Activated T-helper 17 cell treated with anti-CD3 and anti-CD28 coated beads, Interleukin-2, amount 50 U/mL, for 72 hours (primary cell): ENCODE measurements around the gene HELZ2. TPM values are rescaled to one million over a fixed set of nuclear protein-coding genes. Genes with fewer than 3 reads are reported as not detected.
"Not testable (repeated sequence)": the region's sequence is repeated elsewhere in the genome, so short reads cannot be mapped to it uniquely, and the experiment has no call there.

Source experiments
- ATAC-seq: fragments of 150-1000 bp; cut with Tn5 transposase; replicated peaks from 2 replicates; pipeline ENCODE4 v1.10.0; 2021; ENCODE audit warnings: mild to moderate bottlenecking, moderate library complexity
- H3K27ac Mint-ChIP-seq: one replicate; pipeline ENCODE4 v1.8.0; 2022; ENCODE audit warnings: mixed read lengths
- H3K27me3 Mint-ChIP-seq: one replicate; pipeline ENCODE4 v1.8.0; 2022; ENCODE audit warnings: mixed read lengths
- H3K36me3 Mint-ChIP-seq: one replicate; pipeline ENCODE4 v1.8.0; 2022; ENCODE audit warnings: low read depth, mild to moderate bottlenecking, mixed read lengths
- H3K4me1 Mint-ChIP-seq: one replicate; pipeline ENCODE4 v1.8.0; 2022; ENCODE audit warnings: mixed read lengths
- H3K4me3 Mint-ChIP-seq: one replicate; pipeline ENCODE4 v1.8.0; 2022; ENCODE audit warnings: mild to moderate bottlenecking, mixed read lengths
- H3K9me3 Mint-ChIP-seq: one replicate; pipeline ENCODE4 v1.8.0; 2022; ENCODE audit warnings: mixed read lengths
- total RNA-seq, 2 donors: library from RNA; stranded (reverse); gene quantifications; one replicate each; pipeline ENCODE4 v1.2.3, GENCODE V29; 2022

The HELZ2 gene
- total RNA-seq, 2 donors from 2014 or later, result 8.2 to 12.6 TPM

DNA sequence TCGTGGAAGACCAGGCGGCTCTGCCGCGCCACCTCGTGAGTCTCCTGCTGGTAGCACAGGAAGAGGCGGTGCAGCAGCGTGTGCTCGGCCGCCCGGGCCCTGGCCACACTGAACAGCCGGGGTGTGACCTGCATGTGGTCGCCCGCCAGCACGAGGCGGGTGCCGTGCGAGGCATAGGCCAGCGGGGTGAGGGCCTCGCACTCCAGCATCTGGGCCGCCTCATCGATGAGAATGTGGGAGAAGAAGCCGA is 7.0 kb downstream of the HELZ2 start:
- peak overlapping the region; percentile 71 for H3K4me3 Mint-ChIP-seq
- no peaks in the 10 kb centered on the region for H3K4me1 Mint-ChIP-seq

GRCh38 chr20:63566395-63567135 is 7.5 kb downstream of the HELZ2 start:
- no peak for ATAC-seq
- peak overlapping the region; percentile 71 for H3K4me3 Mint-ChIP-seq

More for the DNA sequence above, 7.0 kb downstream of the HELZ2 start:
- Mint-ChIP-seq H3K27ac (no peak overlapping the region), H3K27me3 (no peaks in the 10 kb centered on the region), H3K36me3 (no peaks in the 10 kb centered on the region), H3K9me3 (no peaks in the 10 kb centered on the region)
- no peak for ATAC-seq

GRCh38 chr20:63565699-63566335 is 8.2 kb downstream of the HELZ2 start:
- Mint-ChIP-seq H3K27ac (no peak overlapping the region), H3K4me3 (no peak overlapping the region), H3K4me1 (no peaks in the 10 kb centered on the region), H3K9me3 (no peaks in the 10 kb centered on the region), H3K27me3 (no peaks in the 10 kb centered on the region), H3K36me3 (no peaks in the 10 kb centered on the region)
- ATAC-seq, result no peak

More at GRCh38 chr20:63566395-63567135, 7.5 kb downstream of the HELZ2 start:
- Mint-ChIP-seq H3K27ac (no peak overlapping the region), H3K27me3 (no peaks in the 10 kb centered on the region), H3K4me1 (no peaks in the 10 kb centered on the region), H3K9me3 (no peaks in the 10 kb centered on the region), H3K36me3 (no peaks in the 10 kb centered on the region)

GRCh38 chr20:63565021-63565698 is 8.9 kb downstream of the HELZ2 start:
- no peaks in the 10 kb centered on the region for H3K4me1 Mint-ChIP-seq
- H3K4me3 Mint-ChIP-seq, result no peak overlapping the region
- peaks cover 4% of the 10 kb centered on the region for H3K36me3 Mint-ChIP-seq
- no peaks in the 10 kb centered on the region for H3K9me3 Mint-ChIP-seq
- H3K27ac Mint-ChIP-seq, result no peak overlapping the region
- no peak for ATAC-seq
- no peaks in the 10 kb centered on the region for H3K27me3 Mint-ChIP-seq

DNA sequence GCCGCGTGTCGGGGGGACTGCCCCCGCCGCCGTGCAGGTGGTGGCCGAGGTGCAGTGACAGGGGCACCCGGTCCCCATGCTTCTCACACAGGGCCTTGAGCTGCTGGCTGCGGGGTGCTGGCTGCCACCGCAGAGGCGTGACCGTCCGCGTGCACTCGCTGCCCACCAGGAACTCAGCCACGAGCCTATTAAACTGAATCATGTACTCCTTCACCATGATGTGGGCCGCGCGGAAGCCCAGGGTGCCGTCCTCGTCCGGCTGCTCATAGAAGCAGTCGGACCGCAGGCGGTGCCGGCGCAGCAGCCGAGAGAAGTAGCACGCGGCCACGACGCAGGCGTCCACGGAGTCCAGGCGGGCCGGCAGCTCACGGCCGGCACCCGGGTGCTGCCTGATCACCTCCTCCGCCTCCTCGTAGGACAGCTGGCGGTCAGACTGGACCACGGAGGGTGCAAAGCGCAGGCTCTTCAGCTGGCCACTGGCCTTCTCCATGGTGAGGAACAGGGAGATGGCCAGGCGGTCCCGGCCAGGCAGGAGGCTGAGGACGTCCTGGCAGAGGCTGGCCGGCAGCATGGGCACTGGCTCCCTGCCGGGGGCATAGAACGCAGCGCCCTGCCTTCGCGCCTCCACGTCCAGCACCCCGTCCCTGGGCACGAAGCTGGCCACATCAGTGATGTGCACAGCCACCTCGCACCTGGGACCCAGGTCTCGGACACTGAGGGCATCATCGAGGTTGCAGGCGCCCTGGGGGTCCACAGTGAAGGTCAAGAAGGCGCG is 9.8 kb downstream of the HELZ2 start:
- ATAC-seq, result no peak
- no peaks in the 10 kb centered on the region for H3K4me1 Mint-ChIP-seq
- peaks cover 5% of the 10 kb centered on the region for H3K36me3 Mint-ChIP-seq
- H3K9me3 Mint-ChIP-seq, result no peaks in the 10 kb centered on the region
- H3K4me3 Mint-ChIP-seq, result no peak overlapping the region
- no peak overlapping the region for H3K27ac Mint-ChIP-seq
- H3K27me3 Mint-ChIP-seq, result no peaks in the 10 kb centered on the region

DNA sequence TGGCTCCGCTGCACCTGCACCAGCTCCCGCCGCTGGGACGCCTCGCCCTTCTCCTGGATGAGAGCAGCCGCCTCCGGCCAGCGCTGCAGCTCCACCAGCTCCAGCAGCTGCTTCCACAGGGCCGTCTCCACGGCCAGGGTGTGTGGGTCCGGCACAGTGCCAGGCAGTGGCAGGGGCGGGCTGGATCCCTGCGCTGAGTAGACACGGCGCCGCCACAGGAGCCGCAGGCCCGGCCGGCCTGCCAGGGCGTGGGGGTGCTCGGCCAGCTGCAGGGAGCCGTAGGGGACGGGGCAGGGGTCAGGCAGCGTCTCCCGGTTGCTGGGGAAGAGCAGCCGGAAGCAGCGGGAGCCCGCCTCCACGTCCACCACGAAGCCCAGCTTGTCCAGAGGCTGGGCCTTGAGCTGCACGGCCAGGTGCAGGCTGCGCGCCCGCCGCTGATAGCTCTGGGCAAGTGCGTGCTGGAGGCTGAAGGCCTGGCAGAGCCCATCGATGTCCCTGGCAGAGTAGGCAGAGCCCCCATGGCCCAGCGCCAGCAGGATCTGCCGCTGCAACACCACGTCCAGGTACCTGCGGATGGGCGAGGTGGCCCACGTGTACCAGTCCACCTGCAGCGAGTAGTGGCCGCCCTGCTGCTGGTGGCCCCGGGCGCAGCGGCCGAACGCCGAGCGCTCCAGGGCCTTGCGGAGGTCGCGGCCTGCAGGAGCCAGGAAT is 10.7 kb downstream of the HELZ2 start:
- H3K4me3 Mint-ChIP-seq, result no peak overlapping the region
- peaks cover 5% of the 10 kb centered on the region for H3K36me3 Mint-ChIP-seq
- H3K4me1 Mint-ChIP-seq, result no peaks in the 10 kb centered on the region
- ATAC-seq, result no peak
- no peaks in the 10 kb centered on the region for H3K9me3 Mint-ChIP-seq
- no peaks in the 10 kb centered on the region for H3K27me3 Mint-ChIP-seq
- no peak overlapping the region for H3K27ac Mint-ChIP-seq

DNA sequence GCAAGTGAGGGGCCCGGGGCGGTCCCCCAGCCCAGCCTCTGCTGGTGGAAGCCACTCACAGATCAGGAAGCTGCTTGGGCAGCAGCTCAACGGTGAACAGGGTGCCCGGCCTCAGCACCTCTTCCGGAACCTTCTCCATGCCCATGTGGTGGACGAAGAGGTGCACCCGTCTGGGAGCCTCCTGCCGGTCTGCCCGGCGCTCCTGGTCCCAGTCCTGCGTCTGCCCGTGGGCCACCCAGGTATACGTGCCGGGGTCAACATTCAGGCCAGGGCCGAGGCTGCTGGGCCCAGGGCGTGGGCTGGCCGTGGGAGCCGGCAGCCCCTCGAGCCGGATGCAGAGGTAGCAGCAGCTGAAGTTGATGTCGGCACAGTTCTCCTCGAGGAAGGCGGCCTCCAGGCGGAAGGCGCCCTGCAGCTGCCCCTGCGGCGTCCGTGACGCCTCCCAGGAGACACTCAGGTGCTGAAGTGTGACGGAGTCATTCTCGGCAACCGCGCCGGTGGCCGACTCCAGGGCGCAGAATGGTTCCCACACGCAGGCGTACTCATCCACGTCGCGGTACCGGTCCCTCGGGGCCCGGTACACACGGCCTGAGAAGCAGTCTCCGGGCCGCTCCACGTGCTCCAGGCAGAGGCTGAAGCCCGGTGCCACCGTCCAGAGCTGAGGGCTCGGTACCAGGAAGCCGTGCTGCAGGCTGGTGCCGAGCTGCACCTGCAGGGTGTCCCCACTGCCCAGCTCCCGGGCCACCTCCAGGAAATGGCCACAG is 11.4 kb downstream of the HELZ2 start:
- no peaks in the 10 kb centered on the region for H3K27me3 Mint-ChIP-seq
- no peaks in the 10 kb centered on the region for H3K9me3 Mint-ChIP-seq
- no peak overlapping the region for H3K4me3 Mint-ChIP-seq

GRCh38 chr20:63561624-63562396 is 12.2 kb downstream of the HELZ2 start:
- no peak overlapping the region for H3K27ac Mint-ChIP-seq
- no peaks in the 10 kb centered on the region for H3K9me3 Mint-ChIP-seq
- H3K4me1 Mint-ChIP-seq, result no peaks in the 10 kb centered on the region
- H3K36me3 Mint-ChIP-seq, result peaks cover 5% of the 10 kb centered on the region
- no peaks in the 10 kb centered on the region for H3K27me3 Mint-ChIP-seq
- H3K4me3 Mint-ChIP-seq, result no peak overlapping the region
- ATAC-seq, result no peak

More for the DNA sequence above, 11.4 kb downstream of the HELZ2 start:
- no peak for ATAC-seq
- no peak overlapping the region for H3K27ac Mint-ChIP-seq
- peaks cover 5% of the 10 kb centered on the region for H3K36me3 Mint-ChIP-seq
- no peaks in the 10 kb centered on the region for H3K4me1 Mint-ChIP-seq

- no peaks in the 10 kb centered on the region for H3K27me3 Mint-ChIP-seq
- peaks cover 5% of the 10 kb centered on the region for H3K36me3 Mint-ChIP-seq
- no peaks in the 10 kb centered on the region for H3K9me3 Mint-ChIP-seq
- no peak for ATAC-seq
- H3K4me3 Mint-ChIP-seq, result no peak overlapping the region
- H3K27ac Mint-ChIP-seq, result no peak overlapping the region
- H3K4me1 Mint-ChIP-seq, result no peaks in the 10 kb centered on the region
These were observed 13.0 kb downstream of the HELZ2 start for GRCh38 chr20:63560856-63561609.

GRCh38 chr20:63560333-63560805 is 13.7 kb downstream of the HELZ2 start:
- no peaks in the 10 kb centered on the region for H3K9me3 Mint-ChIP-seq
- ATAC-seq, result peak; percentile 39
- no peaks in the 10 kb centered on the region for H3K4me1 Mint-ChIP-seq
- no peak overlapping the region for H3K27ac Mint-ChIP-seq
- no peaks in the 10 kb centered on the region for H3K27me3 Mint-ChIP-seq
- no peak overlapping the region for H3K4me3 Mint-ChIP-seq
- H3K36me3 Mint-ChIP-seq, result peaks cover 5% of the 10 kb centered on the region

DNA sequence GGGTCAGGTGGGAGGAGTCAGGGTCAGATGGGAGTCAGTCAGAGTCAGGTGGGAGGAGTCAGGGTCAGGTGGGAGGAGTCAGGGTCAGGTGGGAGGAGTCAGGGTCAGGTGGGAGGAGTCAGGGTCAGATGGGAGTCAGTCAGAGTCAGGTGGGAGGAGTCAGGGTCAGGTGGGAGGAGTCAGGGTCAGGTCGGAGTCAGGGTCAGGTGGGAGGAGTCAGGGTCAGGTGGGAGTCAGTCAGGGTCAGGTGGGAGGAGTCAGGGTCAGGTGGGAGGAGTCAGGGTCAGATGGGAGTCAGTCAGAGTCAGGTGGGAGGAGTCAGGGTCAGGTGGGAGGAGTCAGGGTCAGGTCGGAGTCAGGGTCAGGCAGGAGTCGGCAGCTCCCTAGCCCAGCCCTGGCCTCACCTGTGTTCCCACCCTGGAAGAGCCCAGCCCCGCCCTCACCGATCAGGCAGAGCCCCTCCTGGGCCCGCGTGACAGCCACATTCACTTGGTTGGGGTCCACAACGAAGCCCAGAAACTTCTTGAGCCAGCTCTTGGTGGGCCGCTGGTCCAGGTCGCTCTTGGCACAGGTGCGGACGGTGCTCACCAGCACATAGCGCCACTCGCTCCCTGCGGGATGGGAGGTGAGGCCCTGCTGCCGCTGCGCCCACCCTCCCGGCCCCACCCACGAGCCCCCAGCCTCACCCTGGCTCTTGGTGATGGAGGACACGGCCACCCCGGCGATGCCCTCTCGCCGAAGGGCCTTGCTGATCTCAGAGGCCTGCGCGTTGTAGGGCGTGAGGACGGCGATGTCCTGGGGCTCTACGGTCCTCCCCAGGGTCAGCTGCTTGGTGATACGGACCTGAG is 14.3 kb downstream of the HELZ2 start:
- H3K27ac Mint-ChIP-seq, ATAC-seq, H3K4me3 Mint-ChIP-seq, H3K9me3 Mint-ChIP-seq, H3K36me3 Mint-ChIP-seq, H3K27me3 Mint-ChIP-seq, H3K4me1 Mint-ChIP-seq: not testable (repeated sequence)
